ENCODE measurements around the gene ZNF264.
"Not testable (repeated sequence)": the region's sequence is repeated elsewhere in the genome, so short reads cannot be mapped to it uniquely, and the experiment has no call there.

ZNF264 gene

DNA sequence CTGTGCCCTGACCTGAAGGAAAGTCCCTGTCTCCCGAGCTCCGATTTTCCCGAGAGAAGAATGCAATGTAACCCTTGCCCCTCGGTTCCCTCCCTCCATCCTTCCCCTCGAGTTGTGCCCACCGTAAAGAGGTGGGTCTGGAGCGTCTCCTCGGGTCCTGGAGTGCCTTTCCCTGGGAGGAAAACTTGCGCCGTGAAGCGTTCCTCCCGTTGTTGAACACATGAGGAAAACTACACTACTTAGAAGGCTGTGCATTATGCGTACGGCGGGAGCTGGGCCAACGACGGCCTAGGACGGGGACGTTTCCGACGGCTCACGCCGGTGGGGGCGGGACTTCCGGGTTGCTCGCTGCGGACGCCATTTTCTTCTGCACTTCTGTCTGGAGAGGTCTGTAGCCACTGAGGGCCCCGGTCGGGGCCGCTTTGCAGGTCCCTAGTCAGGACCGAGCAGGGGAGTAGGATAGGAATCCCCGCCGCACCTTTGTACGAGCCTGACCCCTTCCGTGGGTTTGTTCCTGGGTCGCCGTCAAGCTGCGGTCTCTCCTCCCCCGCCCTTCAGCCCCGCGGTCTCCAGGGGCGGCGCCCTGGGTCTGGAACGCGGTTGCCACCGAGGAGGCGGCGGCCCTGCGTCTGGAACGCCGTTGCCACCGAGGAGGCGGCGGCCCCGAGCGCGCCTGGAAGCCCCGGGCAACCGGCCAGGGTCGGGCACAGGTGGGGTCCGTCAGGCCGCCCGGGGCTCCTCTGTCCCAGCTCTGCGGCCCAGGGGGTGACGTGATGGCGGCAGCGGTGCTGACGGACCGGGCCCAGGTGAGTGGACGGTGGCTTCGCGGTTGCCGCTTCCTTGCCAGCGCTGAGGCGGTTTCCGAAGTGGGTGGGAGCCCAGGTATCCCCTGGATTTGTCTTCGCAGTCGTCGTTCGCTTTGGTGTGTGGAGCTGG is at the start of gene ZNF264:
Gene ZNF264, plus strand, starts transcription at position 360 of the 936 bp plus-strand sequence. Its CDS starts 414 bp downstream, at position 774.
- DNase-seq = peak; percentile 87

DNA sequence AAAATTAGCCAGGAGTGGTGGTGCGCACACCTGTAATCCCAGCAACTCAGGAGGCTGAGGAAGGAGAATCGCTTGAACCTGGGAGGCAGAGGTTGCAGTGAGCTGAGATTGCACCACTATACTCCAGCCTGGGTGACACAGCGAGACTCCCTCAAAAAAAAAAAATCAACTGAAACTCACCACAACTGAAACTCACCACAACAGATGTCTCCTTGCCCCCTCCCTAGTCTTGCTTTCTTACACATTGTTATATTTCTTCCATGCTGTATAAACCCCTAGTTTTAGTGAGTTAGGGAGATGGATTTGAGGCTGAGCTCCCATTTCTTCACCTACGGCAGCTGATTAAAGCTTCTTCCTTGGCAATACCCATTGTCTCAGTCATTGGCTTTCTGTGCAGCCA is 49.6 kb upstream of the ZNF264 start:
- no peak for DNase-seq

DNA sequence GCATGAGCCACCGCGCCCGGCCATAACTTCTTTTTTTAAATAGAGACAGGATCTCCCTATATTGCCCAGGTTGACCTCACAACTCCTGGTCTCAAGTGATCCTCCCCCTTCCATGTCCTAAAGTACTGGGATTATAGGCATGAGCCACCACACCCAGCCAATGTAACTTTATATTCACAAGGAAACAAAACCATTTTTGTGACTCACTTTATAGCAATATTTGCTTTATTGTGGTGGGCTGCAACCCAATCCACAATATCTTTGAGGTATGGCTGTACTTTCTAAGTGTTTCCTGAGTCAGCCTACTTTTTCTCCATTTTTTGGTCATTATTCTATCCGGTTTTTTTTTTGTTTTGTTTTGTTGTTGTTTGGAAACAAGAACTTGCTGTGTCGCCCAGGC is 38.4 kb upstream of the ZNF264 start:
- no peak for DNase-seq

DNA sequence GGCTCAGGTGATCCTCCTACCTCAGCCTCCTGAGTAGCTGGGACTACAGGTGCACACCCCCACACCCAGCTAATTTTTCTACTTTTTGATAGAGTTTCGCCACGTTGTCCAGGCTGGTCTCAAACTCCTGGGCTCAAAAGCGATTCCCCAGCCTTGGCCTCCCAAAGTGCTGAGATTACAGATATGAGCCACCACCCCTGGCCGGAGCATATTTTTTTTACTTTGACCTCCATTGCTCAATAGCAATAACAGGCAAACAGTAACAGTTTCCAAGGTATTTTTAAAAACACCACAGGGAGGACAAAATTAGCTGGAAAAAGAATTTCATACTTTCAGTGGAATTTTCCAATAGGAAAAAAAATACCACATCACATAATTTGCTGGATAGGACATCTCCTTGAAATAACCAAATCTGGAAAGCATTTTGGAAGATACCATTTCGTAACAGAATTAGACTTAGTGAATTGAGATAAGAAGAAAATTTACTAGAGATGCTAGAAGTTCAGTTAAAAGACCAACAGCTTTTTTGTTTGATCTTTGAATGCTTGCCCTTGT is 29.2 kb upstream of the ZNF264 start:
- DNase-seq = no peak

DNA sequence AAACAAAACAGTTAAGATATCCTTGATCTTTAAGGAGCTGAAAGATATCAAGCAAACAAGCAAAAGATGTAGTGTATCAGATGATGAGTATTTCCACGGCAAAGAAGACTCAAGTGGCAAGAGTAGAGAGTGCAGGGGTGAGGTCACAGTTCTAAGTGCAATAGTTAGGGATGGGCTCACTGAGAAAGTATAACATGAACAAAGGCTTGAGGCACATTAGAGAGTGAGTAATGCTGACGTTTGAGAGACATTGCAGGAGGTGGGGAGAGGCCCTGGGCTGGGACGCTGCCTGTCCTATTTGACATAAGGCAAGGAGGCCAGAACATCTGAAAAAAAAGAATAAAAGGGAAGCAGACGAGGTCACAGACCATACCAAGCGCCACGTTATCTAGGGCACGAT is 25.5 kb upstream of the ZNF264 start:
- no peak for DNase-seq

DNA sequence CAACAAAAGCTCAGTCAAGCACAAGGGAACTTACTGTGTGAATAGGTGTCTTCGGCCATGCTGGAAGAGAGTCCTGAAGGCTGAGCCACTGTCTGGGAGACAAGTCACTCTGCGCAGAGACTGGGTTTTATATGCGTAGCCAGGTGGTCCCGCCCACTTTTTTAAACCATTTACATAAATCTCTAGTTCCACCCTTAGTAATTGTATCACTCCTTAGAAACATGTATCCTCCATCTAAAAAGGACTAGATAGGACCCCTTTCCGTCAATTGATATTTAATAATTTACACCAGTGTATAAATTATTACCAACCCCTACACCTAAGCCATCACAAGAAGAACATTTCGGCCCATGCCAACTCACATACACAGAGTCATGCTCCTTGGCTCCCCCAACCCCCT is 23.9 kb upstream of the ZNF264 start, which contains the start of gene DUXA:
Gene DUXA, minus strand, starts transcription at position 101 of the 400 bp plus-strand sequence. Its CDS starts 42 bp downstream, at position 59.
- no peak for DNase-seq

DNA sequence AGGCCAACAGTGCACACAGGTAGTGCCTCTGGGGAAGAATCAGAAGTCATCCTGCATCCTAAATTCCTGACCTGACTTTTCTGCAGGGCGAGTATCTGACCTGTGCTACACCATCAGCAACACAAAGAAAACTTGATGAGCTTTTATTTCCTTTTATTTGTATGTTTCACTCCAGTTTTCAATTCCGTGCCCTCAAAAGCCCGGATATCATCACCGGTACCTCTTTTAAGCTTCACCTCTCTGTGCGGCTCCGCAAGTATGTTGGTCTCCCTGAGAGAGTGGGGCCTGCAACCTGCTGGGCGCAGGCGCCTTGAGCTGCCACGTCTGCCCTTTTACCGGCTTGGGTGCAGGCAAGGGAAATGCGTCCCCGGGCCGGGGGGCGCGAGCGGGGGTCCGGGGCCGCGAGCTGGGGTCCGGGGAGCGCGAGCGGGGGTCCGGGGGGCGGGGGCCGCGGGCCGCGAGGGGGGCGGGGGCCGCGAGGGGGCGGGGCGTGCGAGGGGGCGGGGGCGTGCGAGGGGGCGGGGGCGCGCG is 19.7 kb upstream of the ZNF264 start:
- DNase-seq = peak; percentile 27

DNA sequence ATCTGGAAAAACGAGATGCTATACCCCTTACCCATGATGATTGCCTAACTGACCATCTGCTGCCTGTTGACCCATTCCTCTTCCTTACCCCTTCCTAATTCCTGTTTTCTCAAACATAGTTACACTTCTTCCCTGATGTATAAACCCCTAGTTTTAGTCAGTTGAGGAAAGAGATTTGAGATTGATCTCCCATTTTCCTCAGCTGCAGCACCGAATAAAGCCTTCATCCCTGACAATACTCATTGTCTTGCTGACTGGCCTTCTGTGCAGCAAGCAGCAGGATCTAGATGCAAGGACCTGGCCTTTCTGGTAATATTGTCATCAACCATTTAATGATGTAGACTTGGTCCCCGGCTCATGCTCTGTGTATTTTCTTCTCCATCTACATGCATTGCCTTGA is 999 bp upstream of the ZNF264 start:
- no peak for DNase-seq

DNA sequence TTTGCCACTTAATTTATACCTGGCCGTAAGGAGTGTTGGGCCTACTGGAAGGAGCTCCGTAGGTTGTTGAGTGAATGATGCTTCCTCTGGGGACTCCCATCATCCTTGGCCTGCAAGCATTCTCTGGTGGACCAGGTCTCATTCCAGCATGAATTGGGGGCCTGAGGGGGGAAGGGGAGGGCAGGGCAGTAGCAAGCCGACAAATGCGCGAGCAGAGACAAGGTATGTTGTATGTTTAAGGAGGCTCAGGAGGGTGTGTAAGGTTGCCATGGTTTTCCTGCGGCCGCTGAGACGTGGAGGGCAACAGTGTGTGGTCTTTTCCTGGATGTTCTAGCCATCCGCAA is 749 bp downstream of the ZNF264 start:
- DNase-seq = no peak

DNA sequence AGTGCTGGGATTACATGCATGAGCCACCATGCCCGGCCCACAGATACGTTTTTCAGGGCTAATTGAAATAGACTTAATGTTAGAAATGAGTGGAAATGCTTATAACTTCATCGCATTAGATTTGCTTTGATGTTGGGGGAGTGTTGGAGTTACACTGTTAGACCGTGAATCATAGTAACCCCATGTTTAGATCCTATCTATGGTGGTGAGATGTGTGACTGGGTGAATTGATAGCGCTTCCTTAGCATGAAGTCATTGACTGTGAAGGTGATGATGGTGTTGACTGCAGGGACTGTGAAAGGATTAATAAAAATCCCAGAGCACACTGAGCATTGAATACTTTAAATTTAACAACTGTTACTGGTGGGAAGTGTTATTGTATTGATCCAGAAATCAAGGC is 1.7 kb downstream of the ZNF264 start:
- no peak for DNase-seq

DNA sequence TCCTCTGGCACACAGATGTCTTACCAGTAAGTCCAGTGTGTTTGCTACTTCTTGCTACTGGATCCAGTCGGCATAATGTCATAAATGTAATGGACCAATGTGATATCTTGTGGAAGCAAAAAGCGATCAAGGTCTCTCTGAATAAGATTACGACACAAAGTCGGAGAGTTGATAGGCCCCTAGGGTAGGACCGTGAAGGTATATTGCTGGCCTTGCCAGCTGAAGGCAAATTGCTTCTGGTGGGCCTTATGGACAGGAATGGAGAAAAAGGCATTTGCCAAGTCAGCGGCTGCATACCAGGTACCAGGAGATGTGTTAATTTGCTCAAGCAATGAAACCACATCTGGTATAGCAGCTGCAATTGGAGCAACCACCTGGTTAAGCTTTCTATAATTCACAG is 6.6 kb downstream of the ZNF264 start:
- DNase-seq = not testable (repeated sequence)

DNA sequence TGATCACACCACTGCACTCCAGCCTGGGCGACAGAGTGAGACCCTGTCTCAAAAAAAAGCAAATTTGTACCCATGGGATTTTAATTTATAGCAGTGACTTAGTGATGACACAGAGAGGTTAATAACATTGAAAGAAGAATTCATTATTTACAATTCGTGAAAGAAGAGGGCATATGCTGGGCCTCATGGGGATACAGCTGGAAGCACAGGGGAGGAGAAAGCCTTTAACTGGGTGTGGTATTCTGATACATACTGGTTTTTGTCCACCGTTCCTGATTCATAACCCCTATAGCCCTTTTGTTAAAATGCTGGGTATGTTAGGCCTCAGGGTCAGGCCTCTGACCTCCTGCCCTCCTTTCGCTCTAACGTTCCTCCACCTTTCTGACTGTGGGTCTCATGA is 10.9 kb downstream of the ZNF264 start:
- DNase-seq = no peak

DNA sequence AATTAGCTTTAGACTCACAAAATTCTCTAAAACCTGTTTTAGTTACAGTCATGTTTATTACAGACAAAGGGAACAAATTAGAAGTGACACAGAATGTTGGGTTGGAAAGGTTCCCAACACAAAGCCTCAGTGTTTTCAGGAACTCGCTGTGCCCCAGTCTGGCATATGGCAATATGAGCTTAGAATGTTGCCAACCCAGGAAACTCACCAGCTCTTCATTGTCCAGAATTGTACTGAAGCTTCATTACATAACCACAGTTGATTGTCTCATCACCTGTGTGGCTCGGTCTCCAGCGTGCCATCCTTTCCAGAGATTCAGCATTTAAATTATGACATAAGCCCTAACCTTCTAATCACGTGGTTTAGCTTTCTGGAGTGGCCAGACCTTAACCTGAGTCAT is 19.1 kb downstream of the ZNF264 start:
- DNase-seq = no peak

DNA sequence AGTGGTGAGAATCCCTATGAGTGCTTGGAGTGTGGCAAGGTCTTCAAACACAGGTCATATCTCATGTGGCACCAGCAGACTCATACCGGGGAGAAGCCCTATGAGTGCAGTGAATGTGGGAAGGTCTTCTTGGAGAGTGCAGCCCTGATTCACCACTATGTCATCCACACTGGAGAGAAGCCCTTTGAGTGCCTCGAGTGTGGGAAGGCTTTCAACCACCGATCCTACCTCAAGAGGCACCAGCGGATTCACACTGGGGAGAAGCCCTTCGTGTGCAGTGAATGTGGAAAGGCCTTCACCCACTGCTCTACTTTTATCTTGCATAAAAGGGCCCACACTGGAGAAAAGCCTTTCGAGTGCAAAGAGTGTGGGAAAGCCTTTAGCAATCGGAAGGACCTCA is 20.8 kb downstream of the ZNF264 start:
- no peak for DNase-seq

DNA sequence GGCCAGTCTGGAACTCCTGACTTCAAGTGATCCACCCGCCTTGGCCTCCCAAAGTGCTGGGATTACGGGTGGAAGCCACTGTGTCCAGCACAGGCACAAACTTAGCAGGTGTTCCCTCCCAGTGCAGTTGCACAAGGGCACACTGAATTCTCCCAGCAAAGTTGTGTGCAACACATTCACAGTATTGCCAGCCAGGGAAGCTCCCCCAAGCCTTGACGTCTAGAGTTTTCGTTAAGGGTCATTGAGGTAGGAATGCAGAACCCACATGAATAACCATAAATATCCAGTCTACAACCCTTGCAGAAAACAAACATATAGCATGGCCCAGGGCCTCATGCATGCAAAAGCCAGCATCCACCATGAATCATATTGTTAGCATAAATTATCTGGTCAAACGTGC is 36.2 kb downstream of the ZNF264 start:
- no peak for DNase-seq

DNA sequence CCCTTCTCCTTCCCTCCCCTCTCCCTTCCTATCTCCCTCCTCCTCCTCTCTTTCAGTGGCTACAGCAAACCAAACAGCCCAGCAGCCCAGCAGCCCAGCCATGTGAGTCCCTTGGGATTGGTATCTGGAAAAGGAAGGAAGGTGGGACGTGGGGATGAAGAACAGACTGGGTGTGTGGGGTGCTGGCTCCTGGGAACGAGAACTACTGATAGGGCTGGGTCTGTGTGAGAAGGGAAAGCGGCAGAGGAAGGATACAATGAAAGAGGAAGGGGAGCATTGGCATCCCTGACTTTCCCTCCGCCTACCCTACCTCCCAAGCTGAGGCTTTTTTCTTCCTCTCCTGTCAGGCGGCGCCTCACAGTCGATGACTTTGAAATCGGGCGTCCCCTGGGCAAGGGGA is 40.4 kb downstream of the ZNF264 start:
- no peak for DNase-seq

DNA sequence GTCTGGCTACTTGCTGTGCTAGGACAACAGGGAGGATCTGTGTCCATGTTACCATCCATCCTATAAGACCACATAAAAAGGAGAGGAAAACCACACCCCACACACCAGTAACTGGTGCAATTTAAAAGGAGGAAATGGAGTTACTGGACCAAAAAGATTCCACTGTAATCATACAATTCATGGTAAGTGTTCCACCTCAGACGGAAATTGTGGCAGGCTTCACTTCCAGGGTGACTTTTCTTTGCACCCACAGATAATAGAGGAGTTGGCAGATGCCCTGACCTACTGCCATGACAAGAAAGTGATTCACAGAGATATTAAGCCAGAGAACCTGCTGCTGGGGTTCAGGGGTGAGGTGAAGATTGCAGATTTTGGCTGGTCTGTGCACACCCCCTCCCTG is 41.9 kb downstream of the ZNF264 start:
- no peak for DNase-seq

DNA sequence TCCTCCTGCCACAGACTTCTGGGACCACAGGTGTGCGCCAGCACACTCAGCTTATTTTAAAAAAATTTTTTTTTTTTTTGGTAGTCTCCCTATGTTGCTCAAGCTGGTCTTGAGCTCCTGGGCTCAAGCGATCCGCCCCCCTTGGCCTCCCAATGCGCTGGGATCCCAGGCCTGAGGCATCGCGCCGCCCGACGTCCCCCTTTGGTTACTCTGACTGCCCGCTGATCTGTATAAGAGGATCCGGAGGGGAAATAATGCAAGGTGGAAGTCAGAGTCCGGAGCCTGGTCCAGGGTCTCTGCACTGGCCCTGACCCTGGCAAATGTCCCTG is 48.6 kb downstream of the ZNF264 start:
- no peak for DNase-seq

DNA sequence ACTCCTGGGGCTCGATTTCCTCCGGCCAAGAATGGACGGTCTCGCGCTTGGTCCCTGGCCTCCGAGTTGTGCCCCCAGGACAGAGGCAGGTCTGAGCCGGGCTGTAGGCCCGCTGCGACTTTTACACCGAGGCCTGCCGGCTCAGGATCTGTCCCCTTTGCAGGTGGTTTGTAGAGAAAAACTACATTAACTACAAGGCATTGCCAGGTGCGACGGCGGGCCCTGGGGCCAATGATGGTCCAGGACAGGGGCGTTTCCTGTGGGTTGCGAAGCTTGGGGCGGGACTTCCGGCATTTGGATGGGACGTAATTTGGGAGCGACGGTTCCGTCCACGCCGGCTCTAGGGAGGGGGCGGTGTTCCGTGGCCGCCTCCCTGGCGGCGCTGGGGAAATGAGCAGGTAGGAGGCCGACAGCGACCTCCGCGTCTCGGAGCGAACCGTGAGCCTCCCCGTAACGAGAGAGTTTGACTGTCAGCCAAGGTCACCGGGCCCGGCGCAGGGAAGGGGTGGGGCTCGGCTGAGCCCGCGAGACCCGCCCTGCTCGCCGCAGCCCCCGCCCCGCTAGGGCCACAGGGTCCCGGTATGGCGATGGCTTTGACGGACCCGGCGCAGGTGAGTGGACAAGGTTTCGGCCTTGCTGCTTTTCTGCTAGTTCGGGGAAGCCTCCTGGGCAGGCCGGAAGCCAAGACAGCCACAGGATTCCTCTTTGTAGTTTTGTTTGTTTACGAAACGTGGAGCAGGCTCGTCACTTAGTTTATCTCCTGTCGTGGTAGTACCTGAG is 49.2 kb downstream of the ZNF264 start, which contains the start of gene ZNF805:
Gene ZNF805, plus strand, starts transcription at position 322 of the 780 bp plus-strand sequence. Its CDS starts 260 bp downstream, at position 582.
- peak; percentile 94 for DNase-seq

DNA sequence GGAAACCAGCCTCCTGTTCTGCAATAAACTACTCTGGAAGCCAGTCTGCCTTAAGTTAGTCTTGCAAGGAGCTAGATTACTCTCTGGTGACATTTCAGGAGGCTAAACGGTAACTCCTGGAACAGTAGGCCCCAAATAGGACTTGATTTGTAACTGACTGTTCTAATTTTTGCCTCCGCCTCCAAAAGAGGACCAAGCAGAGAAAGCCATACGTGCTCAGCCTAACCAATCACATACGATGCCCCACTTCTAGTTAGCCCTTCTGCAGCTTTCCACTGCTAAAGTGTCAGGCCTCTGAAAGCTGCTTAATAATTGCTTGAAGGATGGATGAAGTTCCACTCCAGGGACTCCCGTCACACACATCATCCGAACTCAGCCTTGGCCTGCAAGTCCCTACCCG is 49.9 kb downstream of the ZNF264 start:
- DNase-seq = no peak

DNA sequence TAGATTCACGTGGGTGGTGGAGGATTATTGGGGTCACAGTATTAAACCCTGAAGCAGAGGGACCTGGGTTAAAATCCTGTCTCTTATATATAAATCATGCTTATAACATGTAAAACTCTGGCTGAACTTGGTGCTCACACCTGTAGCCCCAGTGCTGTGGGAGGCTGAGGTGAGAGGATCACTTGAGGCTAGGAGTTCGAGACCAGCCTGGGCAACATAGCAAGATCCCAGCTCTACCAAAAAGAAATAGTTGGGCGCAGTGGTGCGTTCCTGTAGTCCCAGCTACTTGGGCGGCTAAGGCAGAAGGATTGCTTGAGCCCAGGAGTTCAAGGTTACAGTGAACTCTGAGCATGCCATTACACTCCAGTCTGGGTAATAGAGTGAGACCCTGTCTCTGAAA is 51.5 kb downstream of the ZNF264 start:
- DNase-seq = no peak

DNA sequence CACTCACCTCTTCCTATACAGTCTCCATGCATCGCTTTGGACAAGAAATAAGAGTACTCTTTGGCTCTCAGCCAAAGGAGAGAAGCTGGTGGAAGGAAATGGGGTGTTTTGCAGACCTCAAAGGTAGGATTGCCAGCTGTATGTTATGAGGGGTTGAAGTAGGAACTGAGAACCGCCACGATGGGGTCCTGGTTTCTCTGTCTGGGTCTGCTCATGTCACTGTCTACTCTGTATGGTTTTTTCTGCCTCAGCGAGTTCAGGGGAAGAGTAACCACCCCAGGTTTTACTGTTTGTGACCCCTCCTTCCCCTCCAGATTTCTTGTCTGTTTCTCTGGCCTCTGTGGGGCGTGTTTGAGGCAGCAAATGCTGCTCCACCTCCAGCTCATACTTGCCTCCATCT is 53.2 kb downstream of the ZNF264 start:
- no peak for DNase-seq

DNA sequence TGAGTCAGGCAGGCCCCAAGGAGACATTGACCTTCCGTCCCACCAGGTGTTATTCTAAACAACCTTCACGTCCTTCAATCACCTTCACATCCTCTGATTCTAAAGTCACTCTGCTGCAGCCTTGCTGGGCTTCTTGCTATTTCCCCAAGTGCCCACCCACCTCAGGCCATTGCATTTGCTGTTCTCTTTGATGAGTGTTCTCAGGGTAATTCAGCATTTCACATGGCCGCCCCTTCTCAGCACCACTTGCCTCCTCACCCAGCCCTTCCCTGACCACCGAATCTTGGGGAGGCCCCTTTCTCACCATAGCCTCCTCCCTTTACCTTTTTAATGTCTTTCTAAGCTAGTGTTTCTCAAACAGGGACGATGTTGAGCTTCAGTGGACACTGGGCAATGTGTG is 53.8 kb downstream of the ZNF264 start:
- DNase-seq = no peak

DNA sequence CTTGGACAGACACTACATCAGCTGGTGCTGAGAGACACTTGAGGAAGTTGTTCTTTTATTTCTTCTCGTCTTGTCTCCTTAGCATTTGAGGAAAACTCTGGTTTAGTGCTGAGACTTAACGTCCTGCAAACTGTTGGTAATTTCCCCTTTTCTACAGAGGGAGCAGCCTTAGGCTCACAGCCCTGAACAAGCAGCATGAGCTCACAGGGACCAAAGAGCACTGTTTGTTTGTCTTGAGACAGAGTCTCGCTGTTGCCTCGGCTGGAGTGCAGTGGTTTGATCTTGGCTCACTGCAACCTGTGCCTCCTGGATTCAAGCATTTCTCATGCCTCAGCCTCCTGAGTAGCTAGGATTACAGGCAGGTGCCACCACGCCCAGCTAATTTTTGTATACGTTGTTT is 54.7 kb downstream of the ZNF264 start:
- no peak for DNase-seq

Data from stimulated activated CD4-positive, alpha-beta T cell treated with anti-CD3 and anti-CD28 coated beads, Interleukin-1b, Interleukin-23, amount 100 ng/mL, for 48 hours (primary cell).